Measurements from ENCODE around the gene FAM118B. TPM values are rescaled to one million over a fixed set of nuclear protein-coding genes. Genes with fewer than 3 reads are reported as not detected.

Gene FAM118B
- total and polyA plus RNA-seq, 2 experiments from 2014 or later = 29.6 to 35.2 TPM

DNA sequence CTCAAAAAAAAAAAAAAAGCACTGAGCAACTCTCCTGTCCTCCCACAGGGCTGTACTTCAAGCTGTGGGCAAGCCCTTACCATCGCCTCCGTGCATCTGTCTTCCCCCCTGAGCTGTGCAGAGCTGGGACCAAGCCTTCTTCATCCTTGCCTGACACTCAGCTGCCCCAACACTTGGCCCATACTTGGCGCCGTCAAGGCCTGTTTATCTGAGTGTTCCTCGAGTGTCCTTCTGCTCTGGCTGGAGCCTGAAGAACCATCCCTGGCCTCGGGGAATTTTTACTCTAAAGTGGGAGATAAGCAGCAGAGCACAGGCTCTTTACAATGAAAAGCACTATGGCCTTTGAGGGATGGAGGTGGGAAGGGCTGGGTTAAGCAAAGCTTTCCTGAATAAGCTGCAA lies 69.7 kb downstream of the FAM118B start:
- no peak for TF ChIP-seq EZH2 (IDR thresholded peaks at IDR 0.05; ENCODE audit: borderline replicate concordance)
- TF ChIP-seq, protein P1, sequence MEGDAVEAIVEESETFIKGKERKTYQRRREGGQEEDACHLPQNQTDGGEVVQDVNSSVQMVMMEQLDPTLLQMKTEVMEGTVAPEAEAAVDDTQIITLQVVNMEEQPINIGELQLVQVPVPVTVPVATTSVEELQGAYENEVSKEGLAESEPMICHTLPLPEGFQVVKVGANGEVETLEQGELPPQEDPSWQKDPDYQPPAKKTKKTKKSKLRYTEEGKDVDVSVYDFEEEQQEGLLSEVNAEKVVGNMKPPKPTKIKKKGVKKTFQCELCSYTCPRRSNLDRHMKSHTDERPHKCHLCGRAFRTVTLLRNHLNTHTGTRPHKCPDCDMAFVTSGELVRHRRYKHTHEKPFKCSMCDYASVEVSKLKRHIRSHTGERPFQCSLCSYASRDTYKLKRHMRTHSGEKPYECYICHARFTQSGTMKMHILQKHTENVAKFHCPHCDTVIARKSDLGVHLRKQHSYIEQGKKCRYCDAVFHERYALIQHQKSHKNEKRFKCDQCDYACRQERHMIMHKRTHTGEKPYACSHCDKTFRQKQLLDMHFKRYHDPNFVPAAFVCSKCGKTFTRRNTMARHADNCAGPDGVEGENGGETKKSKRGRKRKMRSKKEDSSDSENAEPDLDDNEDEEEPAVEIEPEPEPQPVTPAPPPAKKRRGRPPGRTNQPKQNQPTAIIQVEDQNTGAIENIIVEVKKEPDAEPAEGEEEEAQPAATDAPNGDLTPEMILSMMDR (IDR thresholded peaks at IDR 0.05; ENCODE audit: poor library complexity) = no peak
- TF ChIP-seq EZH2phosphoT487 (IDR thresholded peaks at IDR 0.05; ENCODE audit: low read depth, severe bottlenecking, unreplicated experiment) = no peak
- Histone ChIP-seq H3K4me1 (ENCODE audit: insufficient read depth) (peaks cover 12% of the 10 kb centered on the region), H3K27ac (no peak overlapping the region), H3K9me2 (replicated peaks; ENCODE audit: insufficient read depth) (no peaks in the 10 kb centered on the region), H3K79me2 (peaks cover 20% of the 10 kb centered on the region), H3K27me3 (no peaks in the 10 kb centered on the region), H3K9me3 (ENCODE audit: low read depth) (no peaks in the 10 kb centered on the region), H3K4me3 (no peak overlapping the region), H3K4me2 (no peak overlapping the region), H3K36me3 (replicated peaks; ENCODE audit: insufficient read depth, low read depth) (no peaks in the 10 kb centered on the region), H4K20me1 (ENCODE audit: insufficient read depth, poor library complexity, severe bottlenecking) (no peaks in the 10 kb centered on the region), H2AFZ (no peak overlapping the region)
- DNase-seq (ENCODE audit: low spot score) = no peak
- 74% methylated on average over 6 of the region's 6 CpGs for WGBS (ENCODE audit: low lambda C conversion rate, missing lambda C conversion rate)

DNA sequence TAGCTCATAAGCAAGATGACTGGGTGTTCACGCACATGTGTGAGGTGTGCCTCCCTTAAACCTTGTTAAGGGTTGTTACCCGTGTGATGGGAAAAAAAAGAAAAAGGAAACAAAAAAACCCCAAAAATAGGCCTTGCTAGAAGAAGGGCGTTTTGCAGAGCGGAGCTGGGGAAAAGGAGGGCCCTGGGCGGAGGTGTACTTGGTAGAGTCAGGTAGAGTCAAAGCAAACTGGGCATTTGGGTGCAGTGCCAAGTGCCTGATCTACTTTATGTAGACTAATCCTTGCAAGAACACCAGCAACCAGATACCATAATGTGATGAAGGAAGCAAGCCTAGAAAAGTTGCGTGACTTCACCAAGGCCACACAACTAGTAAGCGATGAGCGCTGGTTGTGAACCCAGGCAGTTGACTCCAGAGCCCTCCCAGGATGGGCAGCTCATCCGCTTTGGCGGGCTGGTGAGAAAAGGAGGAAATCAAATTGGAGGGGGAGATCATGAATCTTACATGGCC lies 70.1 kb downstream of the FAM118B start:
- Histone ChIP-seq H4K20me1 (ENCODE audit: insufficient read depth, poor library complexity, severe bottlenecking) (no peaks in the 10 kb centered on the region), H3K36me3 (replicated peaks; ENCODE audit: insufficient read depth, low read depth) (no peaks in the 10 kb centered on the region), H3K27ac (peak overlapping the region; percentile 98), H3K4me1 (ENCODE audit: insufficient read depth) (peaks cover 12% of the 10 kb centered on the region), H3K9me3 (ENCODE audit: low read depth) (no peaks in the 10 kb centered on the region), H2AFZ (peak overlapping the region; percentile 100), H3K4me2 (peak overlapping the region; percentile 95), H3K79me2 (peaks cover 20% of the 10 kb centered on the region), H3K27me3 (no peaks in the 10 kb centered on the region), H3K9me2 (replicated peaks; ENCODE audit: insufficient read depth) (no peaks in the 10 kb centered on the region), H3K4me3 (no peak overlapping the region)
- TF ChIP-seq EZH2 (IDR thresholded peaks at IDR 0.05; ENCODE audit: borderline replicate concordance) (no peak), EZH2phosphoT487 (IDR thresholded peaks at IDR 0.05; ENCODE audit: low read depth, severe bottlenecking, unreplicated experiment) (no peak)
- TF ChIP-seq, protein P1 (IDR thresholded peaks at IDR 0.05; ENCODE audit: poor library complexity) = no peak
- WGBS (ENCODE audit: low lambda C conversion rate, missing lambda C conversion rate) = 96% methylated on average over 10 of the region's 10 CpGs
- no peak for DNase-seq (ENCODE audit: low spot score)

DNA sequence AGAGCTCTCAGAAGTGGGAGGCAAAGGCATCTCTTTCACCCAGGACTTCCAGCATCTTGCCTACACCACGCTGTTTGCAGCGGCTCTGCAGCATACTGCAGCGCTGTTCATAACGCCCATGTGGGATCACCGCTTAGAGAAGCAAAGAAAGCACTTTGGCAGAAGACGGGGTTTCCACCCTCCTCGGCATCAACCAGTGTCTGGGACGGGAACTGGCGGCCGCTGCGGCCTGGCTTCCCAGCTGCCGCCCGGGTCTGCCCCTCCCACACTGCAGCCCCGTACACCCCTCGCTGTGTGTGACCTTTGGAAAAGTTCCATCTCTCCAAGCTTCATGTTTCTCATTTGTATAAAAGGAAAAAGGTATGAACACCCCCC lies 70.8 kb downstream of the FAM118B start:
- H3K4me3 ChIP-seq = peak overlapping the region; percentile 98
- DNase-seq (ENCODE audit: low spot score) = peak; percentile 69
- no peak for TF ChIP-seq EZH2phosphoT487 (IDR thresholded peaks at IDR 0.05; ENCODE audit: low read depth, severe bottlenecking, unreplicated experiment)
- no peak for TF ChIP-seq EZH2 (IDR thresholded peaks at IDR 0.05; ENCODE audit: borderline replicate concordance)
- TF ChIP-seq, protein P1 (IDR thresholded peaks at IDR 0.05; ENCODE audit: poor library complexity) = no peak
- no peaks in the 10 kb centered on the region for H4K20me1 ChIP-seq (ENCODE audit: insufficient read depth, poor library complexity, severe bottlenecking)
- H3K9me2 ChIP-seq (replicated peaks; ENCODE audit: insufficient read depth) = no peaks in the 10 kb centered on the region
- H3K79me2 ChIP-seq = peaks cover 20% of the 10 kb centered on the region
- H2AFZ ChIP-seq = peak overlapping the region; percentile 100
- 6% methylated on average over 15 of the region's 15 CpGs for WGBS (ENCODE audit: low lambda C conversion rate, missing lambda C conversion rate)
- H3K9me3 ChIP-seq (ENCODE audit: low read depth) = no peaks in the 10 kb centered on the region
- no peaks in the 10 kb centered on the region for H3K27me3 ChIP-seq
- peak overlapping the region; percentile 95 for H3K4me2 ChIP-seq
- H3K27ac ChIP-seq = peak overlapping the region; percentile 98
- no peaks in the 10 kb centered on the region for H3K36me3 ChIP-seq (replicated peaks; ENCODE audit: insufficient read depth, low read depth)
- peaks cover 12% of the 10 kb centered on the region for H3K4me1 ChIP-seq (ENCODE audit: insufficient read depth)
